ENCODE measurements around the gene ARHGAP18.

DNA sequence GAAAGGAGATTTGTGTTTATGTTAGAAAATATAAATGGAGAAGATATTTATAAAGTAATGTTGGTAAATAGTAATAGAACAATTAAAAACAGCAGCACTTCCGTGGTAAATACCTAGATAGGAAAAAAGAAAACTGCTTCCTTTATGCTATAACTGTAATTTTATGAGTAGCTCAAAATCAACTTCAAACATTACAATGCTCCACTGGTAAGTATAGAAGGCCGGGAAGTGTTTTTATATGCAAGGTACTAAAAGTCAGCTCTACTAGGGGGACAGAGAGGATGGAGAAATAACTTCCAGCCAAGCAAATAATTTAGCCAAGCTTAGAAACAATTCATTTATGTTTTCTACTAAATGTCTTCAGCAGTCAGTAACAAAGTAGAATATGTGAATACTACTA lies 56.7 kb downstream of the ARHGAP18 start:
- TF ChIP-seq, protein P1, sequence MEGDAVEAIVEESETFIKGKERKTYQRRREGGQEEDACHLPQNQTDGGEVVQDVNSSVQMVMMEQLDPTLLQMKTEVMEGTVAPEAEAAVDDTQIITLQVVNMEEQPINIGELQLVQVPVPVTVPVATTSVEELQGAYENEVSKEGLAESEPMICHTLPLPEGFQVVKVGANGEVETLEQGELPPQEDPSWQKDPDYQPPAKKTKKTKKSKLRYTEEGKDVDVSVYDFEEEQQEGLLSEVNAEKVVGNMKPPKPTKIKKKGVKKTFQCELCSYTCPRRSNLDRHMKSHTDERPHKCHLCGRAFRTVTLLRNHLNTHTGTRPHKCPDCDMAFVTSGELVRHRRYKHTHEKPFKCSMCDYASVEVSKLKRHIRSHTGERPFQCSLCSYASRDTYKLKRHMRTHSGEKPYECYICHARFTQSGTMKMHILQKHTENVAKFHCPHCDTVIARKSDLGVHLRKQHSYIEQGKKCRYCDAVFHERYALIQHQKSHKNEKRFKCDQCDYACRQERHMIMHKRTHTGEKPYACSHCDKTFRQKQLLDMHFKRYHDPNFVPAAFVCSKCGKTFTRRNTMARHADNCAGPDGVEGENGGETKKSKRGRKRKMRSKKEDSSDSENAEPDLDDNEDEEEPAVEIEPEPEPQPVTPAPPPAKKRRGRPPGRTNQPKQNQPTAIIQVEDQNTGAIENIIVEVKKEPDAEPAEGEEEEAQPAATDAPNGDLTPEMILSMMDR (IDR thresholded peaks at IDR 0.05) = no peak
- no peak for TF ChIP-seq EZH2 (IDR thresholded peaks at IDR 0.05)

Data from neural progenitor cell (in vitro differentiated cells).